BE2C (cell line): ENCODE results near the gene DDTL.

Experiments used
- DNase-seq: peaks from one replicate; pipeline ENCODE4 v3.0.0-alpha.2; 2020
- H3K27me3 ChIP-seq: fragments of 250-450 bp; sonication (Bioruptor Pico); 2 replicates; pipeline ENCODE4 v1.5.1; 2020; ENCODE audit warnings: mild to moderate bottlenecking
- H3K36me3 ChIP-seq: fragments of 250-450 bp; sonication (Bioruptor Pico); 2 replicates; pipeline ENCODE4 v1.5.1; 2020; ENCODE audit warnings: mild to moderate bottlenecking
- H3K4me1 ChIP-seq: fragments of 250-450 bp; sonication (Bioruptor Pico); 2 replicates; pipeline ENCODE4 v1.5.1; 2020
- H3K4me3 ChIP-seq: 2 replicates; pipeline ENCODE4 v1.5.1; 2011; ENCODE audit warnings: low read depth, low read length
- H3K9me3 ChIP-seq: fragments of 250-450 bp; sonication (Bioruptor Pico); 2 replicates; pipeline ENCODE4 v1.5.1; 2020
- CTCF ChIP-seq: IDR thresholded peaks from 2 replicates; pipeline ENCODE4 v1.5.1; 2012; ENCODE audit warnings: mild to moderate bottlenecking, low read depth, low read length

The DDTL gene

GRCh38 chr22:24007253-24008021, 40.7 kb downstream of the DDTL start:
- H3K9me3 ChIP-seq, result no peaks in the 10 kb centered on the region
- H3K27me3 ChIP-seq, result no peaks in the 10 kb centered on the region
- no peak for DNase-seq
- no peak overlapping the region for H3K4me3 ChIP-seq
- H3K4me1 ChIP-seq, result no peaks in the 10 kb centered on the region
- H3K36me3 ChIP-seq, result no peaks in the 10 kb centered on the region
- TF ChIP-seq CTCF, result no peak

GRCh38 chr22:24008022-24008283, 41.3 kb downstream of the DDTL start:
- H3K36me3 ChIP-seq, result no peaks in the 10 kb centered on the region

GRCh38 chr22:24008381-24009226, 41.9 kb downstream of the DDTL start:
- no peak for TF ChIP-seq CTCF
- no peaks in the 10 kb centered on the region for H3K36me3 ChIP-seq
- DNase-seq, result no peak
- no peaks in the 10 kb centered on the region for H3K27me3 ChIP-seq
- H3K9me3 ChIP-seq, result no peaks in the 10 kb centered on the region
- H3K4me1 ChIP-seq, result no peaks in the 10 kb centered on the region
- no peak overlapping the region for H3K4me3 ChIP-seq

More at GRCh38 chr22:24008022-24008283, 41.3 kb downstream of the DDTL start:
- Histone ChIP-seq H3K4me1 (no peaks in the 10 kb centered on the region), H3K27me3 (no peaks in the 10 kb centered on the region), H3K9me3 (no peaks in the 10 kb centered on the region), H3K4me3 (no peak overlapping the region)
- no peak for DNase-seq
- TF ChIP-seq CTCF, result no peak

GRCh38 chr22:24009227-24010017, 42.7 kb downstream of the DDTL start:
- DNase-seq, result no peak
- Histone ChIP-seq H3K36me3 (no peaks in the 10 kb centered on the region), H3K4me3 (no peak overlapping the region), H3K9me3 (no peaks in the 10 kb centered on the region), H3K27me3 (no peaks in the 10 kb centered on the region), H3K4me1 (no peaks in the 10 kb centered on the region)
- TF ChIP-seq CTCF, result no peak

- no peak for TF ChIP-seq CTCF
- Histone ChIP-seq H3K4me1 (no peaks in the 10 kb centered on the region), H3K4me3 (no peak overlapping the region), H3K27me3 (no peaks in the 10 kb centered on the region), H3K36me3 (no peaks in the 10 kb centered on the region), H3K9me3 (no peaks in the 10 kb centered on the region)
- no peak for DNase-seq
Observed at GRCh38 chr22:24010018-24010391, 43.3 kb downstream of the DDTL start.
